ENCODE measurements around the gene PHOSPHO2. TPM values are rescaled to one million over a fixed set of nuclear protein-coding genes. Genes with fewer than 3 reads are reported as not detected.

The PHOSPHO2 gene
- total and polyA plus RNA-seq, 4 donors: 1.9 to 12.6 (median 2.8) TPM

DNA sequence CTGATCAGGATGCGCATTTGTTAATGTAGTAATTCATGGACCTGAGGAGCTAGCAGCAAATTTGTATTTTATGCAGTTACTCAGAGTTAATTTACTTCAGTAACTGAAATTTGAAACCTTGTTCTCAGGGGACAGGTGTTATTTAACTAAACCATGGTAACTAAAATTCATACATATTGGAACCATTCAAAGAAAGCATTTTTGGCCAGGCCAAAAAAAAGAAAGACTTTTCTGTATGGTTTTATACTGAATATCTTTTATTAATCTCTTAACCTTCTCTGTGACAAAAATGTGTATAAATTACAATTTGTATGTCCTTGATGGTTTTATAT is 35.0 kb downstream of the PHOSPHO2 start:
- 95 to 97% methylated on average over 1 of the region's 1 CpG for WGBS, 2 donors
- ATAC-seq (ENCODE audit: insufficient read depth, low FRiP score): no peak

DNA sequence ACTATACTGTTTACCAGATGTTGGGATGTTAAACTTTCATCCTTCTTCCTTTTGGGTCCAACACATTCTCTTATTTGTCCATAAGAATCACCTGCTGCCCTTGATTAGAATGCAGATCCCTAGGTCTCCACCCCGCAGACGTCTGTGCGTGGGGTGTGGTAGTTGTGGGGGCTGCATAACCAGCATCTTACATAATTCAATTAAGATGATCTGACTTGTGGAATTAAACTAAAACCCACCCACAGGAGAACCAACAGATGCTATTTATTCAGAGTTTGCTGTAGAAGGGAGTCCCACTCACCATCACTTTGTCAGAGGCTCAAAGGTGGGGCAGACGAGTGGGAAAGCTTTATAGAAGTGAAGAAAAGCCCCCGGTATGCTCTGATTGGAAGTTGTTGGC is 37.8 kb downstream of the PHOSPHO2 start:
- H3K36me3 ChIP-seq (ENCODE audit: control insufficient read depth in 4 of 4, insufficient read depth in 4 of 4, low read length in 4 of 4): no peaks in the 10 kb centered on the region
- peaks cover 0 to 7% (median 0%) of the 10 kb centered on the region in 3 donors for H3K27me3 ChIP-seq (ENCODE audit: control insufficient read depth in 3 of 3, insufficient read depth in 3 of 3, low read length in 2 of 3)
- no peak overlapping the region for H3K27ac ChIP-seq (ENCODE audit: low read depth in 1 of 2, low read length in 1 of 2)
- ATAC-seq (ENCODE audit: insufficient read depth, low FRiP score): no peak
- TF ChIP-seq, protein P1, sequence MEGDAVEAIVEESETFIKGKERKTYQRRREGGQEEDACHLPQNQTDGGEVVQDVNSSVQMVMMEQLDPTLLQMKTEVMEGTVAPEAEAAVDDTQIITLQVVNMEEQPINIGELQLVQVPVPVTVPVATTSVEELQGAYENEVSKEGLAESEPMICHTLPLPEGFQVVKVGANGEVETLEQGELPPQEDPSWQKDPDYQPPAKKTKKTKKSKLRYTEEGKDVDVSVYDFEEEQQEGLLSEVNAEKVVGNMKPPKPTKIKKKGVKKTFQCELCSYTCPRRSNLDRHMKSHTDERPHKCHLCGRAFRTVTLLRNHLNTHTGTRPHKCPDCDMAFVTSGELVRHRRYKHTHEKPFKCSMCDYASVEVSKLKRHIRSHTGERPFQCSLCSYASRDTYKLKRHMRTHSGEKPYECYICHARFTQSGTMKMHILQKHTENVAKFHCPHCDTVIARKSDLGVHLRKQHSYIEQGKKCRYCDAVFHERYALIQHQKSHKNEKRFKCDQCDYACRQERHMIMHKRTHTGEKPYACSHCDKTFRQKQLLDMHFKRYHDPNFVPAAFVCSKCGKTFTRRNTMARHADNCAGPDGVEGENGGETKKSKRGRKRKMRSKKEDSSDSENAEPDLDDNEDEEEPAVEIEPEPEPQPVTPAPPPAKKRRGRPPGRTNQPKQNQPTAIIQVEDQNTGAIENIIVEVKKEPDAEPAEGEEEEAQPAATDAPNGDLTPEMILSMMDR (IDR thresholded peaks at IDR 0.05; ENCODE audit: control extremely low read depth, extremely low read depth): no peak
- no peak for DNase-seq
- peaks cover 2 to 11% (median 6%) of the 10 kb centered on the region in 5 donors for H3K4me1 ChIP-seq (ENCODE audit: control insufficient read depth in 5 of 5, insufficient read depth in 5 of 5, low read length in 5 of 5)
- no peak overlapping the region for H3K9ac ChIP-seq (ENCODE audit: insufficient read depth in 1 of 2, low read length in 2 of 2)
- 81% methylated on average over 5 of the region's 5 CpGs for WGBS, 2 donors
- H3K4me3 ChIP-seq: no peak overlapping the region
- H3K9me3 ChIP-seq (ENCODE audit: control insufficient read depth in 4 of 4, insufficient read depth in 3 of 4, low read length in 3 of 4): no peaks in the 10 kb centered on the region

More for the DNA sequence above, 35.0 kb downstream of the PHOSPHO2 start:
- TF ChIP-seq, protein P1 (IDR thresholded peaks at IDR 0.05; ENCODE audit: control extremely low read depth, extremely low read depth): no peak
- H3K27me3 ChIP-seq (ENCODE audit: control insufficient read depth in 3 of 3, insufficient read depth in 3 of 3, low read length in 2 of 3): peaks cover 0 to 7% (median 0%) of the 10 kb centered on the region in 3 donors
- no peak overlapping the region for H3K9ac ChIP-seq (ENCODE audit: insufficient read depth in 1 of 2, low read length in 2 of 2)
- H3K4me1 ChIP-seq (ENCODE audit: control insufficient read depth in 5 of 5, insufficient read depth in 5 of 5, low read length in 5 of 5): peaks cover 0 to 3% (median 0%) of the 10 kb centered on the region in 5 donors
- H3K36me3 ChIP-seq (ENCODE audit: control insufficient read depth in 4 of 4, insufficient read depth in 4 of 4, low read length in 4 of 4): no peaks in the 10 kb centered on the region
- no peak overlapping the region for H3K4me3 ChIP-seq
- H3K9me3 ChIP-seq (ENCODE audit: control insufficient read depth in 4 of 4, insufficient read depth in 3 of 4, low read length in 3 of 4): no peaks in the 10 kb centered on the region
- no peak overlapping the region for H3K27ac ChIP-seq (ENCODE audit: low read depth in 1 of 2, low read length in 1 of 2)
- DNase-seq: no peak

DNA sequence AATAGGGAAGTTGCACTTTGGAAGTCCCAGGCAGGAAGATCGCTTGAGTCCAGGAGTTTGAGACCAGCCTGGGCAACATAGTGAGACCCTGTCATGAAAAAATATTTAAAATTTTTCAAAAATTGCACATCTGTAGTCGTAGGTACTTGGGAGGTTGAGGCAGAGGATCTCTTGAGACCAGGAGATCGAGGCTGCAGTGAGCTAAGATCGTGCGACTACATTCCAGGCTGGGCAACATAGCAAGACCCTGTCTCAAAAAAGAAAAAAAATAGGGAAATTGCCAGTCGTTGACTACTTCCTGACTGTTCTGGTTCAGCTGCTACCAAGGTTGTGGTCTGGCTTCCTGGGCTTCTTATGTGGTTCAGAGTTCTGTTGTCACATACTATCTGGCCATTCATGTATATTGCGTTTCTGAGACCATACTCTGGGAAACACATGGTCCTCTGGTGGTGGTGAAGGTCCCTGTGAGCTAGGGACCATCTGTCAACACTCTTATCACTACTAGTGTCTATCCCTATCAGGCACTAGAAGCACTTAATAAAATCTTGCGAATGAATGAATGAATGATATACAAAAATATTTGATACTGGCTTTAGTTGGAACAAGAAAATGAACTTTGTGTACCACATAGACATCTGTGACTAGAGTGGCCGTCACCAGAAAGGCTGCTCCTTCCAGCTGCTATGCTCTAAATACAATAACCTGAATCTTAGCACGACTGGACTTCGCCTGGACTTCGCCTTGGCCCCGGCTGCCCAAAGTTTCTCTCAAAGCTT is 38.5 kb downstream of the PHOSPHO2 start:
- peaks cover 2 to 11% (median 6%) of the 10 kb centered on the region in 5 donors for H3K4me1 ChIP-seq (ENCODE audit: control insufficient read depth in 5 of 5, insufficient read depth in 5 of 5, low read length in 5 of 5)
- H3K27me3 ChIP-seq (ENCODE audit: control insufficient read depth in 3 of 3, insufficient read depth in 3 of 3, low read length in 2 of 3): peaks cover 0 to 7% (median 0%) of the 10 kb centered on the region in 3 donors
- peak overlapping the region in 1 of 2 donors; percentile 19 for H3K9ac ChIP-seq (ENCODE audit: insufficient read depth in 1 of 2, low read length in 2 of 2)
- no peak for ATAC-seq (ENCODE audit: insufficient read depth, low FRiP score)
- no peak overlapping the region for H3K4me3 ChIP-seq
- DNase-seq: no peak
- no peaks in the 10 kb centered on the region for H3K9me3 ChIP-seq (ENCODE audit: control insufficient read depth in 4 of 4, insufficient read depth in 3 of 4, low read length in 3 of 4)
- TF ChIP-seq, protein P1 (IDR thresholded peaks at IDR 0.05; ENCODE audit: control extremely low read depth, extremely low read depth): no peak
- 52% methylated on average over 13 of the region's 13 CpGs for WGBS, 2 donors
- H3K27ac ChIP-seq (ENCODE audit: low read depth in 1 of 2, low read length in 1 of 2): peak overlapping the region; percentile 59 to 79
- H3K36me3 ChIP-seq (ENCODE audit: control insufficient read depth in 4 of 4, insufficient read depth in 4 of 4, low read length in 4 of 4): no peaks in the 10 kb centered on the region
